Measurements from ENCODE around the gene CDHR2.

CDHR2 gene

DNA sequence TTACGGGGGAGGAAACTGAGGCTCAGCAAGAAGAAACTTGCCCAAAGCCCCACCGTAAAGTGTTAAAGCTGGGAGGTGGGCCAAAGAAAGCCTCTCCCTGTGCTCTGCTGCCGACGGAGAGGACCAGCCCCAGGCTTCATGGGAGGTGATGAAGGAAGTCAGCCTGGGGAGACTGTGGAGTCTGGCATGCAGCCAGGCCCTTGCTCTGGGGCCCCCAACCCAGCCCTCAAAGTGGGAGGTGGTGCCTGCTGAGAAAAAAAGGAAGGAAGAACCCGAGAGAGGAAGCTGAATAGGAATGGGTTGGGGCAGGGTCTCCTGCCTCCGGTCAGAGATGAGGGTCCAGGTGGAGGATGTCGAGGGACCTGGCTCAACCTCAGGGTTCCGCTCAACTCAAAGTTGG, 15.8 kb upstream of the CDHR2 start:
- no peak overlapping the region for H3K27ac ChIP-seq
- no peak for TF ChIP-seq ZFX (IDR thresholded peaks at IDR 0.05; ENCODE audit: borderline replicate concordance)
- TF ChIP-seq, protein P1, sequence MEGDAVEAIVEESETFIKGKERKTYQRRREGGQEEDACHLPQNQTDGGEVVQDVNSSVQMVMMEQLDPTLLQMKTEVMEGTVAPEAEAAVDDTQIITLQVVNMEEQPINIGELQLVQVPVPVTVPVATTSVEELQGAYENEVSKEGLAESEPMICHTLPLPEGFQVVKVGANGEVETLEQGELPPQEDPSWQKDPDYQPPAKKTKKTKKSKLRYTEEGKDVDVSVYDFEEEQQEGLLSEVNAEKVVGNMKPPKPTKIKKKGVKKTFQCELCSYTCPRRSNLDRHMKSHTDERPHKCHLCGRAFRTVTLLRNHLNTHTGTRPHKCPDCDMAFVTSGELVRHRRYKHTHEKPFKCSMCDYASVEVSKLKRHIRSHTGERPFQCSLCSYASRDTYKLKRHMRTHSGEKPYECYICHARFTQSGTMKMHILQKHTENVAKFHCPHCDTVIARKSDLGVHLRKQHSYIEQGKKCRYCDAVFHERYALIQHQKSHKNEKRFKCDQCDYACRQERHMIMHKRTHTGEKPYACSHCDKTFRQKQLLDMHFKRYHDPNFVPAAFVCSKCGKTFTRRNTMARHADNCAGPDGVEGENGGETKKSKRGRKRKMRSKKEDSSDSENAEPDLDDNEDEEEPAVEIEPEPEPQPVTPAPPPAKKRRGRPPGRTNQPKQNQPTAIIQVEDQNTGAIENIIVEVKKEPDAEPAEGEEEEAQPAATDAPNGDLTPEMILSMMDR (IDR thresholded peaks at IDR 0.05), result no peak

DNA sequence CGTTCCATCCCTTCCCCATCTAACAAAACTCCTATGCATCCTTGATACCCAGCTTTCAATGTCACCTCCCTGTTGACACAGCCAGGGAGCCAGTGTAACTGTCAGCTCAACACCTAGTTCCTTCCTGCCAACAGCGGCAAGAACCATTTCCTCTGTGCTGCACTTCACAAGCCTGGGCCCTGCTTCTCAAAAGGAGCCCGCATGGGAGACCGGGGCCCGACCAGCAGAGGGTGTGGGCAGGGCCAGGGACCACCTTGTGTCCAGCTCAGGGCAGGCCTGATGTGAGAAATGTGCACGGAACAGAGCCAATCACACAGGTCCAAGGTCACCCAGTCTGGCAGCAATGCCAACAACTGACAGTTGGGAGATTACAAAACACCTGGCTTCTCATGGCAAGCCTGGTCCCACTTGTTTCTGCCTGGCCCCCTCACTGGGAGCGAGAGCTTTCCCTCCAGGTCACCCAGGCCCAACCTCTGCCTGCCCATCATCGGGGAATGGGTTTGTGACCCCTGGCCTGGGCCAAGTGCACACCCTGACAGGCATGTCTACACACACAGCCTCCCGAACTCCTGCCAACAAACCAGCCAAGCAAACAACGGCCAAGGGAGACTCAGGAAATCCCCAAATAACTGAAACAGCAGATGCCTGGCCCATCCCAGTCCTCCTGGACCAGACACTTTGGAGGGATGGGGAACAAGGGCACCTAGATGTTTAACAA, 15.1 kb upstream of the CDHR2 start:
- TF ChIP-seq, protein P1 (IDR thresholded peaks at IDR 0.05), result no peak
- no peak for TF ChIP-seq ZFX (IDR thresholded peaks at IDR 0.05; ENCODE audit: borderline replicate concordance)
- peak overlapping the region; percentile 84 for H3K27ac ChIP-seq

DNA sequence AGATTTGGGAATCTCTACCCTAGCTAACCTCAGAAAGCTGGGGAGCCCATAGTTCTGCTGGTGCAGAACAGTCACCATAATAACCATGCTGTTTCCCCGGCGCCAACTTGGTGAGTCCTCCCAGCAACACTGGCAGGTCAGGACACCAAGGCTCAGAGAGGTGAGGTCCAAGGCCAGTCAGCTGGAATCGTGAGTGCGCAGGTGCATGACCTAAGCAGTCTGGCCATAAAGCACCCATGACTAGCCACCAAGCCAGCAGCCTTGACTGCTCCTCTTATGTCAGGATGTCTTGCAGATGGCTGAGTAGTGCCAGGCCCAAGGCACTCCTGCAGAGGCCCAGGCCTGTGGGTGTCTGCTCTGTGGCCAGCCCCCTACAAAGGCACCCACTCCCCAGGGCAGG, 14.5 kb upstream of the CDHR2 start:
- TF ChIP-seq ZFX (IDR thresholded peaks at IDR 0.05; ENCODE audit: borderline replicate concordance), result no peak
- TF ChIP-seq, protein P1 (IDR thresholded peaks at IDR 0.05), result no peak
- H3K27ac ChIP-seq, result peak overlapping the region; percentile 84

DNA sequence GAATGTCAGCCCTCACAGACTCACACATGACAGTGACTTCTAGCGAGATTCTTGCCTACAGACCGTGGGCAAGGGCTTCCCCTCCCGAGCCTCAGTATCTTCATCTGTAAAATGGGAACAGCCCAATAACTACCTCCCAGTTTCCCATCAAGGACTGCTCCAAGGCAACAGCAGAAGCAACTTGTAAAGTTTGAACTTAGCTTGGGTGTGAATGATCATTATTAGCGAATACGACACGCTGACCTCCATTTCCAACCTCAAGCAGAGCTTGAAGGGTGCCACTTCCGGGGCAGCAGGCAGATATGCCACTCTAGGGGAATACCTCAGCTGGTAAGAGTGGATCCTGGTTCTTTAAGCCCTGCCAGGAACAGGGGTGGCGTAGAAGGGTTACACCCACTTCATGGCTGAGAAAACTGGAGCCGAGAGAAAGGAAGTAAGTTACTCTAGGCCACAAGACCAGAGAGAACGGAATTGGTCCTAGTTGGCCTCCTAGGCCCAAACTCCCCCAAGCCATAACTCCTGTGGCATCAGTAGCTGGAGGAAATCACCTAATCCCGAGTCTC, 14.0 kb upstream of the CDHR2 start:
- H3K27ac ChIP-seq, result peak overlapping the region; percentile 84
- TF ChIP-seq, protein P1 (IDR thresholded peaks at IDR 0.05), result no peak
- TF ChIP-seq ZFX (IDR thresholded peaks at IDR 0.05; ENCODE audit: borderline replicate concordance), result no peak

DNA sequence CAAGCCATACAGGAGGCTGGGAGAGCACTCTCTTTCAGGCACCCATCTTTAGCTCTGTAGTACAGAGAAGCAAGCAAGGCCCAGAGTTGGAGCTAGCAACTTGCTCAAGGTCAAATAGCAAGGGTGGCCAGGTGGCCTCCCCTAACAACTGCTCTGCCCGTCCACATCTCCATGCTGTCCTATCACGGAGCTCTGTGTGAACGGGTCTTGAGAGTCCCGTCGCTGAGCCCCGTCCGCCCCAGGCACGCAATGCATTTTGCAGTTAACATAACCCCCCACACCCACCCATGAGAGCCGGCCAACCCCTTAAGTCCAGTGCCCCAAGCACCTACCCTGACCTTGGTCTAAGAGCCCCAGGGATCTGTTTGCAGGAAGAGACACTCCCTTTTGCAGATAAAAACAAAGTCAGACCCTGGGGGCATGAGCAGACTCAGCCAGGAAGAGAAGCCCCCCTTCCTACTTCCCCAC, 13.4 kb upstream of the CDHR2 start:
- H3K27ac ChIP-seq, result peak overlapping the region; percentile 84
- TF ChIP-seq ZFX (IDR thresholded peaks at IDR 0.05; ENCODE audit: borderline replicate concordance), result no peak
- TF ChIP-seq, protein P1 (IDR thresholded peaks at IDR 0.05), result no peak

DNA sequence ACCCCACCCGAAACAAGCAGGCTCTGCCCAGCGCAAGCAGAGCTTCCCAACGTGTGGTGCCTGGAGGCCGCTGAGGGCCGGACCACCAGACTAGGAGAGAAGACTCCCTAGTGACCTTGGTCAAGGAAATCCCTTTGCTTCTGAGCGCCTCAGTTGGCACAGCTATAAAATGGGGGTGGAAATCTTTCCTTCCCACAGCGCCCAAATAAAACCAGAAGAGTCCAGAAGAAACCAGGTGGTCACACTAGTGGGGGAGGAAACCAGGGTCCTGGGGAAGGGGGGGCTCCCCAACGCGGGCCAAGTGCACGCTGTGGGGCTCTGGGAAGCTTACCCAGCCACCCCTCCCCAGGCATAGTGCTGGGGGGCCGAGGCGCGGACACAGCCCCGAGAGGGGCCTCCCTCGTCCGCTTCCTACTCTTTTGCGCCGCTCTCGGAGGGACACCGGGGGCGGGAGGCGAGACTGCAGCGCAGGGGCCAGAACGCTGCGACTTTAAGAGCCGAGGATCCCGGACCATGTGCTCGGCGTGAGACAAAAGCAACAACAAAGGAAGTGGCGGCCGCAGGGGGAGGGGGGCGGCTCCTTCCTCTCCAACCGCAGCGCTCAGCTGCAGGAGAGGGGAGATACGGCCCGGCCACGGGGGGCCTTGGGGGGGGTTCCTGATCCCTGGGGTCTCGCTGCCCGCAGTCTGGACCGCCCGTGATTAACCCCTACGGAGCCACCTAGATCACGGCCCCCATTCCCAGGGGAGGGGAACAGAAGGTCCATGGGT, 12.8 kb upstream of the CDHR2 start:
- no peak for TF ChIP-seq ZFX (IDR thresholded peaks at IDR 0.05; ENCODE audit: borderline replicate concordance)
- TF ChIP-seq, protein P1 (IDR thresholded peaks at IDR 0.05), result no peak
- H3K27ac ChIP-seq, result peak overlapping the region; percentile 84
